Keratinocyte (primary cell): ENCODE measurements around the gene KLF16. TPM values are rescaled to one million over a fixed set of nuclear protein-coding genes. Genes with fewer than 3 reads are reported as not detected.
A peak's percentile ranks its signal among the peaks of the same experiment; 100 is the strongest.

ENCODE experiments used
- DNase-seq: peaks from one replicate; pipeline ENCODE4 v3.0.0-alpha.2; 2011; ENCODE audit warnings: low read depth, missing footprints, low spot score
- FAIRE-seq: peaks from 2 replicates; lab custom pipeline; 2011; peaks lifted over from hg19 to GRCh38; lab: Jason Lieb, UNC
- H2AFZ ChIP-seq: 2 replicates; pipeline ENCODE4 v1.6.0; 2012; ENCODE audit warnings: low read length, control low read depth, inconsistent platforms; ENCODE audit not compliant: control insufficient read depth
- H3K27ac ChIP-seq: 2 replicates; pipeline ENCODE4 v1.5.1; 2011; ENCODE audit warnings: low read length; ENCODE audit not compliant: control insufficient read depth, insufficient read depth
- H3K27me3 ChIP-seq: 3 replicates; pipeline ENCODE4 v1.6.0; 2011; ENCODE audit warnings: low read length; ENCODE audit not compliant: control insufficient read depth, insufficient read depth; ENCODE audit errors: extremely low read depth
- H3K36me3 ChIP-seq, 2 experiments: 2 replicates in 1 of 2; 3 replicates in 1 of 2; pipeline ENCODE4 v1.5.1; 2011; ENCODE audit warnings: low read length in 2 of 2, mild to moderate bottlenecking in 1 of 2; ENCODE audit not compliant: control insufficient read depth in 2 of 2, insufficient read depth in 2 of 2; ENCODE audit errors: extremely low read depth in 1 of 2
- H3K4me1 ChIP-seq: 3 replicates; pipeline ENCODE4 v1.5.1; 2011; ENCODE audit warnings: low read length; ENCODE audit not compliant: control insufficient read depth, insufficient read depth; ENCODE audit errors: extremely low read depth
- H3K4me2 ChIP-seq: 3 replicates; pipeline ENCODE4 v1.6.0; 2011; ENCODE audit warnings: low read depth, low read length; ENCODE audit not compliant: control insufficient read depth, insufficient read depth; ENCODE audit errors: extremely low read depth
- H3K4me3 ChIP-seq, 3 experiments: fragments of 200-600 bp in 1 of 3; sonication (generic) in 1 of 3; 2 replicates in 2 of 3; 3 replicates in 1 of 3; pipeline ENCODE4 v1.5.1; 2011 to 2016; ENCODE audit warnings: low read length in 3 of 3, mild to moderate bottlenecking in 3 of 3, control low read depth in 2 of 3, inconsistent platforms in 1 of 3, low read depth in 1 of 3, mixed read lengths in 1 of 3, mixed run types in 1 of 3, moderate library complexity in 1 of 3; ENCODE audit not compliant: control insufficient read depth in 2 of 3, insufficient read depth in 2 of 3; ENCODE audit errors: extremely low read depth in 1 of 3
- H3K79me2 ChIP-seq: 2 replicates; pipeline ENCODE4 v1.6.0; 2012; ENCODE audit warnings: low read length; ENCODE audit not compliant: control insufficient read depth, insufficient read depth
- H3K9ac ChIP-seq: 3 replicates; pipeline ENCODE4 v1.6.0; 2011; ENCODE audit warnings: low read length; ENCODE audit not compliant: control insufficient read depth, insufficient read depth; ENCODE audit errors: extremely low read depth
- H3K9me1 ChIP-seq: 3 replicates; pipeline ENCODE4 v1.6.0; 2011; ENCODE audit warnings: low read length; ENCODE audit not compliant: control insufficient read depth, insufficient read depth; ENCODE audit errors: extremely low read depth
- H3K9me3 ChIP-seq: 2 replicates; pipeline ENCODE4 v1.5.1; 2012; ENCODE audit warnings: low read depth, low read length; ENCODE audit not compliant: control insufficient read depth
- H4K20me1 ChIP-seq: 3 replicates; pipeline ENCODE4 v1.6.0; 2011; ENCODE audit warnings: low read length; ENCODE audit not compliant: control insufficient read depth, insufficient read depth; ENCODE audit errors: extremely low read depth
- CTCF ChIP-seq, 3 experiments: IDR thresholded peaks in 1 of 3; conservative IDR thresholded peaks in 1 of 3; optimal IDR thresholded peaks in 1 of 3; 2 replicates in 2 of 3; 3 replicates in 1 of 3; pipeline versions ENCODE3 to v1.5.1; 2011; ENCODE audit warnings: low read length in 3 of 3, mild to moderate bottlenecking in 3 of 3, moderate library complexity in 2 of 3, control low read depth in 1 of 3, inconsistent platforms in 1 of 3; ENCODE audit not compliant: insufficient read depth in 2 of 3; ENCODE audit errors: extremely low read depth in 1 of 3
- EZH2 ChIP-seq: IDR thresholded peaks from one replicate; pipeline ENCODE4 v1.6.1; 2012; ENCODE audit warnings: inconsistent platforms, mild to moderate bottlenecking, low read length, moderate library complexity
- dilution Hi-C: fragments of 300-500 bp; cut with MboI; formaldehyde crosslinking; loops from one replicate; pipeline ENCODE4 v1.7.0; 2020; ENCODE audit warnings: low sequenced_read_pairs; ENCODE audit not compliant: extremely low pct_ligation_motif_present
- polyA plus RNA-seq, 5 experiments: library from polyadenylated mRNA; depleted of rRNA in 3 of 5; stranded (reverse) in 3 of 5; stranded (forward) in 1 of 5; unstranded in 1 of 5; fragments of >200 nt; gene quantifications; 1 replicate in 1 of 5; 2 replicates in 3 of 5; 3 replicates in 1 of 5; pipeline versions ENCODE4 v1.2.1 to v1.2.3, GENCODE V29; 2011 to 2012; ENCODE audit warnings: missing spikeins in 2 of 5, low read depth in 1 of 5, low replicate concordance in 1 of 5

The KLF16 gene
- polyA plus RNA-seq, 1 donor (not counting 4 experiments of a cell fraction or from before 2014, with no cell fraction given): 4.9 TPM

DNA sequence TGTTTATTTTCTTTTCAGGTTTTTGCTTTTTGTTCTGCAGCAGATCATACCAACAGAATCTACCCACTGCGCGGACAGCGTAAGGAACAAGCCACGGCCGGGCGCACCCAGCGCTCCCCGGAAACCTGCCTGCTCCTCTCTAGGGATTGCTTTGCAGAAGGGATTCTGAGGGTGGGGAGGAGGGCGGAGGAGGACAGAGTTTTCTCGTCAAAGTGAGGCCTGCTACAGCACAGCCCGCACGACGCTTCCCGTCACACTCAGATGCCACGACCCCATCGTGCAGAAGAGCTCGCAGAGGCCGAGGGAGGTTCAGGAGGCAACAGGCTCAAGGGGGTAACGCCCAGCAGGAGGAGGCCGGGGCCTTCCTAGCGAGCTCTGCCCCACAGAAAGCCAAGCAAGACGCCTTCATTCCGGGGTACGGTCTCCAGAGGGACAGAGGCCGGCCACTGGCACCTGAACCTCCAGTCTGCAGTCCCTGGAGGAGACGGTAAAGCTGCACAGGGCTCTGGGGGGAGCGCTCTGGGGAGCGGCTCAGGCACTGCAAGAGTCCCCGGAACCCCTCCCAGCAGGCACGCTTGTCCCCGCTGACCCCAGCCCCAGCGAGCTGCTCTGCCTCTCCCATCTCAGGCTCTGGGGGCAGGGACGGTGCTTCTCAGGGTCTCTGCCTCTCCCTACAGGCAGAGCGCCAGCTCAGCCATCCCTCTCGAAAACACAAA, 22.0 kb downstream of the KLF16 start:
- H4K20me1 ChIP-seq: peaks cover 39% of the 10 kb centered on the region
- peaks cover 8 to 21% of the 10 kb centered on the region in 2 experiments for H3K36me3 ChIP-seq
- H3K4me2 ChIP-seq: peak overlapping the region; percentile 82
- no peaks in the 10 kb centered on the region for H3K27me3 ChIP-seq
- dilution Hi-C loops: no loop called here
- H3K9me3 ChIP-seq: no peaks in the 10 kb centered on the region
- no peak for TF ChIP-seq EZH2
- TF ChIP-seq CTCF (optimal IDR thresholded peaks at IDR 0.05 in 1 of 3, IDR thresholded peaks at IDR 0.05 in 1 of 3, conservative IDR thresholded peaks at IDR 0.05 in 1 of 3; ENCODE audit: extremely low read depth in 1 of 3, insufficient read depth in 2 of 3, low read length in 3 of 3): no peak
- no peaks in the 10 kb centered on the region for H3K9me1 ChIP-seq
- peak overlapping the region; percentile 6 to 46 (median 35) for H3K4me3 ChIP-seq
- DNase-seq (no peak), FAIRE-seq (peak; percentile 61)
- peak overlapping the region; percentile 36 for H3K27ac ChIP-seq
- H3K4me1 ChIP-seq: peaks cover 52% of the 10 kb centered on the region
- H2AFZ ChIP-seq: no peak overlapping the region
- H3K79me2 ChIP-seq: peaks cover 91% of the 10 kb centered on the region
- H3K9ac ChIP-seq: peak overlapping the region; percentile 58

DNA sequence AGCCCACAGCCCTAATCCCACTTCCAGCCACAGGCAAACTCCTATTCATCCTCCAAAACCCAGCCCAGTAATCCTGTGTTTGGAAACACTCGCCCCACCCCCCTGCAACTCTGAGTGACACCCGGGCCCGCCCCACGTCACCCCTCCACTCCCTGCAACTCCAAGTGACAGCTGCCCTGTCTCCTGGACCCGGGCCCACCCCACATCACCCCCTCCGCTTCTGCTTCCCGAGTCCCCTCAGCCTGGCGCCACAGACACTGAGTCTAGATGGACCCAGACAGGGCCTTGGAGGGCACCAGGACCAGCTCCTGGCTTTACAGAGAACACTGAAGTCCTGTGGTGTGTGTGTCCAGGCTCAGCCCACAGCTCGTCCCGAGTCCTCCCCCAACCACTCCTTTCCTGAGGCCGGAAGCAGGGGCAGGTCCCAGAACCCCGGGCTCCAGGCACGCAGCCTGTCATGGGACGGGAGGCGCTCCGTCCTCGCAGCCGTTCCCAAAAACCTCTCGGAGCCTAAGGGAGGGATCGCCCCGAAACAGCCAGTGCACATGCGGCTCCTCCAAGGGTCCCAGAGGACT, 22.8 kb downstream of the KLF16 start:
- no peak overlapping the region for H2AFZ ChIP-seq
- no peak for FAIRE-seq
- peak overlapping the region; percentile 58 for H3K9ac ChIP-seq

More for the DNA sequence above, 22.8 kb downstream of the KLF16 start:
- H3K4me2 ChIP-seq: peak overlapping the region; percentile 82
- H3K9me1 ChIP-seq: no peaks in the 10 kb centered on the region
- H3K36me3 ChIP-seq: peaks cover 8 to 15% of the 10 kb centered on the region in 2 experiments
- peaks cover 47% of the 10 kb centered on the region for H3K4me1 ChIP-seq
- dilution Hi-C loops: no loop called here
- DNase-seq: no peak
- peak overlapping the region; percentile 36 for H3K27ac ChIP-seq
- H3K4me3 ChIP-seq: peak overlapping the region; percentile 6 to 46 (median 9)
- H3K27me3 ChIP-seq: no peaks in the 10 kb centered on the region
- TF ChIP-seq EZH2: no peak
- no peak for TF ChIP-seq CTCF (optimal IDR thresholded peaks at IDR 0.05 in 1 of 3, IDR thresholded peaks at IDR 0.05 in 1 of 3, conservative IDR thresholded peaks at IDR 0.05 in 1 of 3; ENCODE audit: extremely low read depth in 1 of 3, insufficient read depth in 2 of 3, low read length in 3 of 3)
- H4K20me1 ChIP-seq: peaks cover 38% of the 10 kb centered on the region
- no peaks in the 10 kb centered on the region for H3K9me3 ChIP-seq
- H3K79me2 ChIP-seq: peaks cover 91% of the 10 kb centered on the region
